ENCODE results near the gene F2.

- no peak for TF ChIP-seq CTCF (IDR thresholded peaks at IDR 0.05 in 2 of 3, conservative IDR thresholded peaks at IDR 0.05 in 1 of 3; ENCODE audit: borderline replicate concordance in 1 of 3, insufficient read depth in 1 of 3, low read depth in 2 of 3, low read length in 2 of 3)
- no peak for TF ChIP-seq SIN3A (IDR thresholded peaks at IDR 0.05; ENCODE audit: low read depth)
- TF ChIP-seq POLR2A (IDR thresholded peaks at IDR 0.05; ENCODE audit: borderline replicate concordance, extremely low read depth, insufficient read depth, insufficient read length) = no peak
- TF ChIP-seq EZH2phosphoT487 (IDR thresholded peaks at IDR 0.05; ENCODE audit: borderline replicate concordance) = no peak
- no peak for TF ChIP-seq SP1 (IDR thresholded peaks at IDR 0.05; ENCODE audit: low read depth)
- no peak for TF ChIP-seq ELF1 (IDR thresholded peaks at IDR 0.05; ENCODE audit: borderline replicate concordance, low read depth)
- no peak for TF ChIP-seq POLR2AphosphoS5 (IDR thresholded peaks at IDR 0.05; ENCODE audit: low read depth, low read length)
- no peak for TF ChIP-seq EZH2 (IDR thresholded peaks at IDR 0.05)
- TF ChIP-seq MAX (IDR thresholded peaks at IDR 0.05) = no peak
- TF ChIP-seq RAD21 (IDR thresholded peaks at IDR 0.05; ENCODE audit: low read depth) = no peak
- no peak for TF ChIP-seq JUND (IDR thresholded peaks at IDR 0.05)
- TF ChIP-seq REST (IDR thresholded peaks at IDR 0.05; ENCODE audit: low read depth) = no peak
- no peak for TF ChIP-seq ZBTB33 (IDR thresholded peaks at IDR 0.05; ENCODE audit: extremely low read depth, insufficient replicate concordance, low read length)
- TF ChIP-seq ZNF274 (IDR thresholded peaks at IDR 0.05; ENCODE audit: low read depth, low read length) = no peak
Observed at GRCh38 chr11:46769636-46770221, 50.7 kb downstream of the F2 start.
